GM21737 (cell line): ENCODE results near the gene HMGCS2.

Experiments
- ATAC-seq: cut with Tn5 transposase; IDR thresholded peaks from one replicate; pipeline ENCODE4 v1.9.1; 2021; ENCODE audit warnings: mild to moderate bottlenecking, moderate library complexity; ENCODE audit not compliant: unreplicated experiment

HMGCS2 gene

DNA sequence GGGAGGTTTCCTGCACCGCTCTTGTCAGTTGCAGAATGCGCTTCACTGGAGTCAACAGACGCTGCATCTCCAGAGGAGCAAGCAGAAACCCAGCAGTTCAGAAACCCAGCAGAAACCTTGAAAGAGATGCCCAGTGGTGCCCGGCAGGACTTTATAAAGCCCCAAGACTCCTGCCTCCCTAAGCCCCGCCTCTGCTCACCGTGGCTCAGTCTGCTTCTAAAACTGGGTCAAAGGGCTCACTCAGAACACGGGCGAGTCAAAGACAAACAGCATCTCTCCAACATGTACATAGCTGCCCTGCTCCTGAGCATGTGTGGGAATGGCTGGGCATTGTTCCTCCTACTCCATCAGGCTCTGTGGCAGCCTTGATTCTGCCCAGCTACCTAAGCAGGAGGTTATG is at the start of gene HMGCS2:
HMGCS2 (minus strand) TSS at position 128 of the 400 bp plus-strand sequence; CDS start at position 67, 61 bp downstream.
- ATAC-seq, result no peak

DNA sequence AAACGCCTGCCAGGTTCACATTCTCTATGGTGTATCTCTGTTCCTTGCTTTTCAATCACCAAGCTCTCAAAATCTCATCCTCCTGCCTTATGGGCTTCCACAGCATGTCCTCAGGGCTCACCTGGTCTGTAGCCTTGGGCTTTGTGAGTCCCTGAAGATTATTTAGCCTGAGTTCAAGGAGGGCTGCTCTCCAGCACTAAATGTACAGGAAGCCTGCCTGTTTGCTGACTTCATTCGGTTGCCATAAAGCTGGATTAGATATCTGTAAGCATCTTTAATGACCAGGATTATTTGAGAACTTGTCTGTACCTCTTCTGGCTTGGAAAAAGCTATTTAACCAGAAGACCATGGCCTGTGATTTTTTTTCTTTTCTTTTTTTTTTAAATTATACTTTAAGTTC is 49.5 kb upstream of the HMGCS2 start:
- ATAC-seq, result no peak

DNA sequence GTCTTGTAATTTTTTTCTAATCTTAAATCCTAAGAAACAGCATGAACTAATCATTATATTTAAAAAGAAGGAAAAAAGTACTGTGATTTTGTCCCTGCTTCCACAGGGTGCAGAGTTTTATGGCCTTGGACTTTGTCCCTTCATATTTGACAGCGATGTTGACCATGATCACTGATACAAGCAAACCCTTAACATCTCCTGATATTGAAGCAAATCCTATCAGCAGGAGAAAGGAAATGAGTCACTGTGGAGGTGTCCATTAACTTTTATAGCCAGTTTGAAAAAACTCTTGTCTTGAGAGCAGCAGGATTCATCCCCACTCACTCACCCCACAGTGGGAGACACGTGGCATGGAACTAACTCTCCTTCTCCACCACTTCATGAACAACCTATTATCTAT is 47.7 kb upstream of the HMGCS2 start:
- ATAC-seq, result no peak

DNA sequence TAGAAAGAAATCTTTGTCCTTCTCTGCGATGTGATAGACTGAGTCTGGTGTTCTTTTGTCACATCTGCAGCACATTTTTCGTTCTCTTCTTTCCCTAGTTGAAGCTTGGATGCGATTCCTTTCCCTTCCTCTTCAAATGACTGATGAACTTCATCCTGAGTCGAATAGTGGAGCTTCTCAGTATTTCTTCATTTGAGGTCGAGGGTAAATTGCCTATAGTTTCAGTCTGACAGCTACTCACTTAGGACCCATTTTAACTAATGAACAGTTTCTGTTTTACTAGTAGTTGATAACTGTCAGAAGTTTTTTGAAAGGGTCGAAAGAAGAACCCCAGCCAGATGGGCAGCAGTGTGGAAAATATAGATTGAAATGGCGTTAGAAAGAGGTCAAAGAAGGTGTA is 47.2 kb upstream of the HMGCS2 start:
- no peak for ATAC-seq

DNA sequence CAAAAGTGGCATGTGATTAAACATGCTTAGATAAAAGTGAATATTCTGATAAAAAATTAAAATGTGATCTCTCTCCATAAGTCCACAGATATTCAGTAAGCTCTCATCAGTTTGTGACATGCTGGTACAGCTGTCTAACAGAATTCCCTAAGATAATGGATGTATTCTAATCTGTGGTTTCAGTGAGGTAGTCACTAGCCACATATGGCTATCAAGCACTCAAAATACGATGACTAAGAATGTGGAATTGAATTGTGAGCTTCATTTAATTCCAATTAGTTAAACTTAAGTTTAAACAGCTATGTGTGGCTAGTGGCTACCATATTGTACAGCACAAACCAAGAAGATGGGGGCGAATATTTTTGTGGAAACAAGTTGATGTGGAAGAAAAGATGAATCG is 46.7 kb upstream of the HMGCS2 start:
- no peak for ATAC-seq

DNA sequence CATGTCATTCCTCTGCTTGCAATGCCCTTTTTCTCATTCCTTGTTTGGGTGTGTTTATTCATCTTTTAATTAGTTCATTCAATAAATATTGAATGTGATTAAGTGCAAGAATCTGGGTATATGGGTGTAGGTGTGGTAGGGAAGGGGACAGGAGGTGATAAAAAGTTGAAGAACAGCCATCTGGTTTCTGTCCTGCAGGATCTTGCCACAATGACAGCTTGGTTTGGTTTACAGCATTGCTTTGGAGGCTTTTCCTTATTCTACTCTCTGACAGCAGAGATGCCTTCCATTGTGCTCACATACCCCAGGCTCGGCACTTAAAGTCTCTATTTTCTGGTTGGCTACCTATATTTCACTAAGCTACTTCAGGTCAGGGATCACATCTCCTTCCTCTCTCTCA is 45.6 kb upstream of the HMGCS2 start:
- no peak for ATAC-seq

DNA sequence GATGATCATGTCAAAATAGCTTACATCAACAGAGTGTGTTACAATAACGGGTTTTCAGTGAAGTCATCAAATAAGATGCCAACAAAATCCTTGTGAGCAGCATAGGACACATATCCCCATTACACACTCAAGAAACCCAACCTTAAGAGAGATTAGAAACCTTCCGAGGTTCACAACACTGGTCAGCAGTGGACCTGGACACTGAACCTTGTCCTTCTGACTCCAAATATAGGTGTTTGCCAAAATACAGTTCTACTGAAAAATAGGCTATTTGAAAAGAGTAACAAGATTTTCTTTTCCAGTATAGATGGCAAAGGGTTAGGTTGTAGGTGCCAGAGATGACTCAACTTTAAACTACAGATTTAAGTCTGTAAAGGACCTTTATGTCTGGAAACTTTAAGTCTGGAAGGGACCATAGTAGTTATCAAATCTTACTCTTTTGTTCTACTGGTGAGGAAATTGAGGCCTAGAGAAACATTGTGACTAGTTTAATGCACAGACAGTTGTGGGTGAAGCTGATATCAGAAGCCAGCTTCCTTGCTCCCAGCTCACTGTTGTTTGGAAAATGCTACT is 43.4 kb upstream of the HMGCS2 start:
- no peak for ATAC-seq

DNA sequence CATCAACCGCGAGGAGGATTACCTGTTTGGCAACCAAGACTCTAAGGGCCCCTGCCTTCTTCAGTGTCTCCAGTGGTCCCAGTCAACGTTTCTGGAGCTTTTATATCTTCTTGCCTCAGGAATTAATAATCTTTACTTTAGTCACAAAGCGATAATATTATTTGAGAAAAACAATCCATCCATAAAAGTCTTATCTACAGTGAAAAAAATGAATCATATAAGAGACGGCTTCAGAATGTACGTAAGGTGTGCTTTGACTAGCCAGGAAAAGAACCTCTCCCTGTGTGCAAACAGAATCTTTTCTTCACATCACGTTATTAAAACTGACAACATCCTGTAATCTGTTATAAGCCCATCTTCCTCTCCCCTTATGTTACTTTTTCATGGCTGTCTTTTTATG is 42.7 kb upstream of the HMGCS2 start, which contains the start of gene REG4:
REG4 (minus strand) TSS at position 74 of the 400 bp plus-strand sequence. CDS start 2,691 bp downstream, outside the sequence.
- no peak for ATAC-seq

DNA sequence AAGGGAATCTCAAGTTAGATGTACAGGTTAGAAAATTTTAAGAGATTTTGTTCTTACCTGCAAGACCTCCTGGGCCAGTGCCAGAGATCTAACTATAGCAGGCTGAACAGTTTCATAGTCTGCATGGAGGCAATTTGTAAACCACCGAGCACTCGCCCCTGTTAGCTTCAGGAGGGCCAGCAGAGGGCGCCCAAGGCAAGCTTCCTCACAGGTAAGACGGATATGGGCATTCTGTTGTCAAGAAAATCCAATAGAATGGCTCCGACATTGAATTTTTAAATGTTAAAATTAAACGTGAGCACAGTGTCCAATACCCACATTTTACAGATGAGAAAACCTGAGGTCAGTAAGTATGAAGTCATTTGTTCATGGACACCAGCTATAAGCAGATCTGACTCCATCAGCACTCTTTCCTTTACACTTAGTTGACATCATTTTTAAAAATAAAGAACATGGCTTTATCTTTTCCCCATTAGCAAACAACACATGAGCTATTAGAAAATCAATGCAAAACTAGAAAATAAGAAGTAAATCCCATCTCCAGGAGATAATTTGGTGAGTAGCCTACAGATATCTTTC is 40.4 kb upstream of the HMGCS2 start:
- no peak for ATAC-seq

DNA sequence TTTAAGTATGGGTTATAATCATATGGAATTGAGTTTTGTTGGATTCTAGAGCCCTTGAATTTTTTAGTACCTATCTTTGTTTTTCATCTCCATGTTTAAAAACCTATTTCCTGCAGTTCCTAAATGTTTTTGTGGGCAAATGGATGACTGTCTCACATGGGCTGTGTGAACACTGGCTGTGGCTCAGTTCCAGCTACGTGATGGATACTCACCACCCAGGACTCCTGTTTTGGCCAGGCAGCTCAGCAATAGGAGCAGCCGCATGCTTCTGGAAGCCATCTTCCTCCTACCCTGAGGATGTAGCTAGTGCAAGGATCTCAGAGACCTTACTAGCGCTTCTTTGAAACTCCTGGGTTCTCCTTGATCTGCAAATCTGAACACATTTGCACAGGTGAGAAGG is 39.8 kb upstream of the HMGCS2 start:
- ATAC-seq, result no peak

DNA sequence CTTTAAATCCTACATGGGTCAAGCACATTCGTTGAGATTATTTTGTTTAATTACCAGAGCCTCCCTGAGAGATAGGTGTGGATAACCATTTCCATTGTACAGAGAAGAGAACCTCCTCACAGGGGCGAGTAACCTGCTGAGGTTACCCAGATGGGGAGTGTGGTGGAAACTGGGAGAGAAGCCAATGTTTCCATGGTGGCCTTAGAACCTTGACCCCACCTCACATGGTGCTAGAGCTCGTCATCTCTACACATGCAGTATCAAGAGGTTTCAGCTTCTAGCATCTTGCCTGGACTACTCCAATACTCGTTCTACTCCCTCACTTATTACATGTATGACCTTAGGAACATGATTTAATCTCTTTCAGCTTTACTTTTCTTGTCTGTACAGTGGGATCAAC is 37.8 kb upstream of the HMGCS2 start:
- no peak for ATAC-seq

DNA sequence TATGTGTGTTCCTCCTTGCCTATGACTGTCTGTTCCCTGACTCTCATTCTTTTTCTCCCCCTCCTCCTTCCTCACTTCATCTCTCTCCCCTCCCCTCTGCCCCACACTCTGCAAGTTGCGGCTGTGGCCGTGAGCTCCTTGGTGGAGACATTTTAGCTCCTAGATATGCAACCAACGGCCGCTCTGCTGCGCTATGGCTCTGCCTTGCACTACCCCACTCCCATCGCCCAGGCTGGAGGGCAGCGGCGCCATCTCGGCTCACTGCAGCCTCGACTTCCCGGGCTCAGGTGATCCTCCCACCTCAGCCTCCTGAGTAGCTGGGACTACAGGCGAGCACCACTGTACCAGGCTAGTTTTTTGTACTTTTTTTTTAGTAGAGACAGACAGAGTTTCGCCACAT is 37.0 kb upstream of the HMGCS2 start:
- no peak for ATAC-seq

DNA sequence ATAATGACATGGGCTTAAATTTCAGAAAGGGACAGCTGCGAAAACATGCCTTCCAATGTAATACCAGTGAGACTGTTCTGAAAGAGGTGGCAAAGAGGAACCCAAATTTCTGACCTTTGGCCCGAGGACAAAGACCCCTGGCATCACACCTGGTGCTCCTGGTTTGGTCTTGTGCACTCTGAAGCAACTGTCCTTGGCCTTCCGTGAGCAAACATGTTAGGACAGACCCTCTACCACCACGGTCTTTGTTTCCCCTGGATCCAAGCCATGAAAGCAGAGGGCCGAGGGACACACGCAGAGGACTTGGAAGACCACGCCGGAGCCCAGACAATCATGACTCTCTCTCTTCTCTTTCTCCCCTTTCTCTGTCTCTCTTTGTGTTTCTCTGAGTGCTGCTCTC is 36.5 kb upstream of the HMGCS2 start:
- ATAC-seq, result no peak

DNA sequence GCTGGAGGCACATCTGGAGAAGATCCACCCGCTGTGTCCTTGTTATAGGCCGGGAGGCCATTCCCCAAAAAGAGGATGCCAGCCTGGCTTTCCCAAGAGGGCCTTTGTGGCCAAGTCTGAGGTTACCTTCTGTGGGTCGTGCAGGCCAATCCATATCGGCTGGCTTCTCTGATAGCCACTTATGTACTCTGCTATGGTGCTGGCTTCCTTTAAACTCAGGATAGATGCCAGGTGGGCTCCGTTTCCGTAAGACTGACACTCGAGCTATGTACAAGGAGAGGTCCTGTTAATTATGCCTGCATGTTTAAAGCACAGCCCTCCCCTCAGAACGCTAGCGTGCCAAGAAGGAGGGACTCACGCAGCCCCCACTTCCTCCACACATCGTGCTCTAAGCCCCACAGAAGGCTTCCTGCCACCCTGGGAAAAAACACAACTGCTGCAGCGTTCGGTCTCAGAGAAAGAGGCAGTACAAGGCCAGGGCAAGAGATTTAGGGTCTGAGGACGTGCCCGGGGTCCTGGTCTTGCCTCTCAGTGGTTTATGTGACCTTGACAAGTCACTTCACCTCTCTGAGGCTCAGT is 31.0 kb upstream of the HMGCS2 start:
- ATAC-seq, result no peak

DNA sequence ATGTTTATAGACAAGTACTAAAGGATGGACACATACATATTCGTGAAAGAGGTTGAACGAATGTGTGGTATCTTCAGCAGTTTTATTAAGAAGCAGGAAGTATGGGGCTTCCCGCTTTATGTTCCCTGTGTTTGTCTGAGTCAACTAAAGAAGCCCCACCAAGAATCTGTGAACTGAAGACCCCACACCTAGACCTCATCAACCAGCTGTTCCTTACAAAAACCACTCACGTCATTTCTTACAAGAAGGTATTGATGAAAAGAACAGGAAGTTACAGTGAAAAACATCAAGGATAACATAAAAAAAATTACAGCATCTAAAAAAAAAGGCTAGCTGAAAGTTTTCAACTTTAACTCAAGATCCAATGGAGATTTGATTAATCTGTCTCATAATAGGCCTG is 30.3 kb upstream of the HMGCS2 start:
- ATAC-seq, result no peak

DNA sequence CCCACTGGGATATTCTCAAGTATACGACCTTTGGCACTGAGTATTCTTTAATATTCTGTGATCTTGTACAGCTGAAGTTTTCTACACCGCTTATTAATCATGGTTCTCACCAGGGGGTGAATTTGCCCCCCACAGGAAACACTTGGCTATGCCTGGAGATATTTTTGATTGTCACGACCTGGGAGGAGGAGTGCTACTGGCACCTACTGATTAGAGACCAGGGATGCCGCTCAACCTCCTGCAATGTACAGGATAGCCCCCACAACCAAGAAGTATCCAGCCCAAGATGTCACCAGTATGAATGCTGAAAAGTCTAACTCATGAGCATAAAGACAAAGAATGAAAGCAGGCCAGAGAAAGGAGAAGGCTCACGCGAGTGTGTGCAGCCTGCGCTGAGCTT is 28.9 kb upstream of the HMGCS2 start:
- no peak for ATAC-seq

DNA sequence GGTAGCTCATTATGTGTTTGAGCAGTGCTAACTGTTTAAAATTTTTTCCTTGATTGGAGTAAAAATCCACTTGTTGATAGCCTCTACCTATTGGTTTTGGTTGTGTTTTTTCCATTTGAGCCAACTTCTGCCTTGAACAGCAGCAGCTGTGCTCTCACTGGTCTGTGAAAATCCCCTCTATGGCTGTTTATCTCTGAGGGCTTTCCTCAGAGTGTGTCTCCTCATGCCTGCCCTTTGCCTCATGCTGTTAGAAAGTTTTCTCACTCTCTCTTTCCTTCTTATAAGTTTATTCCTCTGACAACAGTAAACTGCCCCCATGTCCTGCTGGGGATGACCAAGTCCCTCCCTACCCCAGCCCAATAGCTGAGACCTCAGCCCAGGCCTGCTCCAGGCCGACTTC is 28.5 kb upstream of the HMGCS2 start:
- no peak for ATAC-seq

DNA sequence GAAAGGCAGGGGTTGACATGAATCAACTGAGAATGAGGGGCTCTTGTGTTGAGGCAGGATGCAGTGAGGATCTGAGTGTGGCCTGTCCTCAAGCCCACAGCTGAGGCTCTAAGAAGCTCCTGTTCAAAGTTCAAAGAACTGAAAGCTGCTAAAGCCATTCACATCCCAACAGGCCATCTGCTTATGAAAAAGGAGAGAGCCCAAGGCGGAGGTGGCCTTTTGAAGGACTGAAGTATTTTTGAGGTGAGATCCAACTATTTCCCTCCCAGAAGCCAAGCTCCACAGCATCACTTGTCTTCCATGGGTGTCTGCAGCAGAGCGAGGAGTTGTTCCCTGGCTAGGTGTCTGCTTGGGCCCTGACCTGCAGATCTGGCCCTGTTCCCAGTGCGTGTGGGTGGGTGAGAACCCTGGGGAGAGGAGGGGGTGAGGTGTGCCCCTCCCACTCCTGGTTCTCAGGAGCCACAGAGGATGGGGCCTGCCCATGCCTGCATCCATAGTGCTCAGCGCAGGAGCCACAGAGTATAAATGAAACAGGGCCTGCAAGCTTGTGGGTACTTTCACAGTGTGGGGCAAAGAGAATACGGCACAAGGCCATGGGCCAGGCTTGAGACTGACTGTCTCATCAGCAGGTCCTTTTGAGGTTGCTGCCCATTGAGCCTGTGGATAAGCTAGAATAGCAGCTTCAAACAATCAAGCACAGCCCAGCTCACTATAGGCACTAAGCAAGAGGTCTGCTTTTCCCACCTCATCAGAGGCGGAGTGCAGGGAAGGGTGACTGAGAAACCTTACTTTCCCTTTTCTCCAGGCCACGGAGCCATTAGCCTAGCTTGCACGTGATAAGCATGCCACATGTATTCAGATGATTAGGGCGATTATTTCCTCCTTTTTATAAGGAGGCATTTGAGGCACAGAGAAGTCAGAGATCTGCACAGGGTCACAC is 26.8 kb upstream of the HMGCS2 start:
- no peak for ATAC-seq

DNA sequence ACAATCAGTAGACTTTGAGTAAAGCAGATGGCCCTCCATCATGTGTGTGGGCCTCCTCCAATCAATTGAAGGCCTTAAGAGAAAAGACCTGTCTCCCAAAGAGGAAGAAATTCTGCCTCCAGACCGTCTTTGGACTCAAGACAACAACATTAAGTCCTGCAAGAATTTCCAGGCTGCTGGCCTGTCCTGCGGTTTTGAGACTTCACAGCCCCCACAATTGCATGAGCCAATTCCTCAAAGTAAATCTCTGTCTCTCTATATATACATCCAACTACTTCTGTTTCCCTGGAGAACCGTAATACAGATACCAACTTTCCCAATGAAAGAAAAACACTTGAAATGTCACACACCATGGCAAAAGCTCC is 26.2 kb upstream of the HMGCS2 start:
- ATAC-seq, result no peak

DNA sequence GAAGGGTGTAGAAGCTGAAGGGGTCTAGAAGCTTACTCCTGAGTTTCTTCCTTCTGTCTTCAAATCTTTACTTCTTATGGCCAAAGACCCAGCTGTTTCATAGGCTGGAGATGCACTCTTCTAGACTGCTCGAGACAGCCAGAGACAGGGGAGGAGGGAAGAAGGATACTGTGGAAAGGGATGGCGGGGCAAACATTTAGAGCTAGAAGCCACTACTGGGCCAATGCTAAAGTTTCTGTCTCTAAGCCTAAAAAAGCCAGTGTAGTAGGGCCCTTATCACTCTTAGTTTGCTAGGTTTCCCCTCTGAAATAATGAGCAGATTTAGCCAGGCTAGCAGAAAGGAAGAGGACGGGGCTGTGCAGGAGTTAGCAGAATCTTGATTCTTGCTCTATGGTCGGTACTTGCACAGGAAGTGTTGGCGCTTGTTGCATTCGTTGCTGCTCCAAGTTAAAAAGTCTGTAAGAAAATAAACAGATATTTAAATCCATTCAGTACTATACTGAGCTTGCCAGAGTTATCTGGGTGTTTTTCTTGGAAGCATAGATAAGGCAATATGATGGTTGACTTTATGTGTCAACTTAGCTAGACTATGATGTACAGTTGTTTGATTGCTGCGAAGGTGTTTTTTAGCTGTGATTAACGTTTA is 25.6 kb upstream of the HMGCS2 start:
- no peak for ATAC-seq

DNA sequence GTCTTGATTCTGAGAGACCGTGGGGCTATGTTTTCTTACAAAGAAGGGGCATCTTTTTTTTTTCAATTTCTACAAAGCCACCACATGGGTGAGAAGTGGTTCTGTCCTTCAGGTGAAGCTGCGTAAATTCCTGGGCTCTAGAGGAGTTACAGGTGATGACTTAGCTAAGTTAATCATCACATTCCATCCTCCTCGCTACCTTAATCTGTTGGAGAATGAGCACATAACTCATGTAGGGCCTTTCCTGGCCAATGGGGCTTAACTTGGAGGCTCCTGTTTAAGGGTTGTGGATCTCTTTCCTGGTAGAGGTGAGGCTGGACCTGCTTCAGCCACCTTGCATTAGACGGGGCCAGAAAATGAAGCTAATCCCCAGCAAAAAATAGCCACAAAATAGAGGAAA is 22.7 kb upstream of the HMGCS2 start:
- no peak for ATAC-seq
